IMR-90 (cell line): ENCODE data around the gene COLGALT1. TPM values are rescaled to one million over a fixed set of nuclear protein-coding genes. Genes with fewer than 3 reads are reported as not detected.

Experiments
- ATAC-seq: fragments of 200-7000 bp; cut with Tn5 transposase; 2 replicates; pipeline ENCODE4 v1.9.1; 2020; ENCODE audit warnings: low read depth, mild to moderate bottlenecking, moderate library complexity
- BruUV-seq: library from RNA; stranded (reverse); fragments of 400-500 nt; replicated peaks from 2 replicates; lab custom pipeline; 2021; lab: Mats Ljungman, UMichigan
- CTCF ChIA-PET: fragments of 300-600 bp; formaldehyde crosslinking; extraction: SDS; loops from one replicate; lab custom pipeline; 2021; ENCODE audit warnings: antibody characterized with exemption; lab: Yijun Ruan, JAX
- POLR2A ChIA-PET: fragments of 300-600 bp; sonication (Branson Sonifier 250); formaldehyde crosslinking; loops from one replicate; lab custom pipeline; 2022; ENCODE audit warnings: antibody characterized with exemption; ENCODE audit not compliant: unreplicated experiment; lab: Charles Lee
- DNase-seq: peaks from one replicate; pipeline ENCODE4 v3.0.0; 2013
- H2AFZ ChIP-seq: replicated peaks from 2 replicates; pipeline ENCODE3; 2013; ENCODE audit warnings: low read length, mild to moderate bottlenecking; ENCODE audit not compliant: poor library complexity
- H2AK5ac ChIP-seq: 2 replicates; pipeline ENCODE4 v1.6.1; 2013; ENCODE audit warnings: low read depth, low read length, inconsistent platforms
- H2AK9ac ChIP-seq: replicated peaks from 2 replicates; pipeline ENCODE3; 2013; ENCODE audit warnings: mild to moderate bottlenecking, low read depth, low read length, moderate library complexity; ENCODE audit not compliant: poor library complexity
- H2BK120ac ChIP-seq: 2 replicates; pipeline ENCODE4 v1.6.1; 2013; ENCODE audit warnings: low read depth, low read length, inconsistent platforms
- H2BK15ac ChIP-seq: 3 replicates; pipeline ENCODE4 v1.6.1; 2013; ENCODE audit warnings: low read depth, low read length, inconsistent platforms
- H2BK20ac ChIP-seq: 2 replicates; pipeline ENCODE4 v1.6.1; 2013; ENCODE audit warnings: low read depth, mild to moderate bottlenecking, inconsistent platforms, low read length, moderate library complexity
- H2BK5ac ChIP-seq: 2 replicates; pipeline ENCODE4 v1.6.1; 2013; ENCODE audit warnings: mild to moderate bottlenecking, low read depth, low read length, inconsistent platforms; ENCODE audit not compliant: poor library complexity, severe bottlenecking
- H3K14ac ChIP-seq: replicated peaks from 2 replicates; pipeline ENCODE4 v1.6.1; 2013; ENCODE audit warnings: low read depth, low read length, inconsistent platforms
- H3K18ac ChIP-seq: 2 replicates; pipeline ENCODE4 v1.6.1; 2013; ENCODE audit warnings: low read depth, low read length, control low read depth
- H3K23ac ChIP-seq: 2 replicates; pipeline ENCODE4 v1.6.1; 2013; ENCODE audit warnings: low read depth, low read length, inconsistent platforms
- H3K27ac ChIP-seq: 2 replicates; pipeline ENCODE4 v1.5.1; 2013; ENCODE audit warnings: mild to moderate bottlenecking, control low read depth, low read length; ENCODE audit not compliant: insufficient read depth
- H3K27me3 ChIP-seq: 2 replicates; pipeline ENCODE4 v1.6.1; 2013; ENCODE audit warnings: low read length; ENCODE audit not compliant: control insufficient read depth, insufficient read depth
- H3K36me3 ChIP-seq: 2 replicates; pipeline ENCODE4 v1.6.1; 2013; ENCODE audit warnings: low read length, mixed read lengths; ENCODE audit not compliant: control insufficient read depth, insufficient read depth
- H3K4ac ChIP-seq: 2 replicates; pipeline ENCODE4 v1.6.1; 2013; ENCODE audit warnings: low read depth, low read length, inconsistent platforms
- H3K4me1 ChIP-seq: 2 replicates; pipeline ENCODE4 v1.6.1; 2013; ENCODE audit warnings: low read length, mixed read lengths; ENCODE audit not compliant: control insufficient read depth, insufficient read depth
- H3K4me2 ChIP-seq: 2 replicates; pipeline ENCODE4 v1.6.1; 2013; ENCODE audit warnings: low read depth, mild to moderate bottlenecking, control low read depth, low read length, moderate library complexity
- H3K4me3 ChIP-seq: 2 replicates; pipeline ENCODE4 v1.5.1; 2013; ENCODE audit warnings: low read depth, mild to moderate bottlenecking, control low read depth, low read length, moderate library complexity; ENCODE audit not compliant: insufficient read depth
- H3K56ac ChIP-seq: 2 replicates; pipeline ENCODE4 v1.6.1; 2013; ENCODE audit warnings: low read length, inconsistent platforms; ENCODE audit not compliant: insufficient read depth; ENCODE audit errors: extremely low read depth
- H3K79me1 ChIP-seq, 2 experiments: 2 replicates each; pipeline ENCODE4 v1.6.1; 2013; ENCODE audit warnings: low read length in 2 of 2, inconsistent platforms in 1 of 2, low read depth in 1 of 2
- H3K9ac ChIP-seq: 2 replicates; pipeline ENCODE4 v1.6.1; 2013; ENCODE audit warnings: low read depth, low read length, control low read depth
- H3K9me1 ChIP-seq: 2 replicates; pipeline ENCODE4 v1.6.1; 2013; ENCODE audit warnings: low read length, inconsistent platforms; ENCODE audit not compliant: insufficient read depth
- H3K9me3 ChIP-seq: 2 replicates; pipeline ENCODE4 v1.6.1; 2013; ENCODE audit warnings: low read length; ENCODE audit not compliant: control insufficient read depth, insufficient read depth
- H4K20me1 ChIP-seq: 2 replicates; pipeline ENCODE4 v1.6.1; 2013; ENCODE audit warnings: low read length, inconsistent platforms; ENCODE audit not compliant: insufficient read depth
- H4K5ac ChIP-seq: 2 replicates; pipeline ENCODE4 v1.6.1; 2013; ENCODE audit warnings: mild to moderate bottlenecking, low read depth, low read length, control low read depth
- H4K8ac ChIP-seq, 2 experiments: 2 replicates each; pipeline ENCODE4 v1.6.1; 2013; ENCODE audit warnings: low read depth in 2 of 2, low read length in 2 of 2, control low read depth in 1 of 2, inconsistent platforms in 1 of 2
- H4K91ac ChIP-seq: 2 replicates; pipeline ENCODE4 v1.6.1; 2013; ENCODE audit warnings: low read depth, low read length, inconsistent platforms; ENCODE audit not compliant: insufficient read depth
- BHLHE40 ChIP-seq: fragments of 150-350 bp; IDR thresholded peaks from 2 replicates; pipeline ENCODE4 v1.6.1; 2016; ENCODE audit warnings: mild to moderate bottlenecking, low read depth, low read length
- CEBPB ChIP-seq: IDR thresholded peaks from 2 replicates; pipeline ENCODE4 v1.6.1; 2012; ENCODE audit warnings: low read depth, low read length, improper control_type of control experiment
- ELK1 ChIP-seq: fragments of 150-350 bp; IDR thresholded peaks from 2 replicates; pipeline ENCODE4 v1.6.1; 2016; ENCODE audit warnings: low read depth, mild to moderate bottlenecking, low read length, moderate library complexity, borderline replicate concordance
- FOS ChIP-seq: fragments of 150-350 bp; IDR thresholded peaks from 2 replicates; pipeline ENCODE4 v1.6.1; 2016; ENCODE audit warnings: low read depth, low read length
- MAFK ChIP-seq: IDR thresholded peaks from 2 replicates; pipeline ENCODE4 v1.6.1; 2012; ENCODE audit warnings: low read depth, low read length, improper control_type of control experiment
- MXI1 ChIP-seq: IDR thresholded peaks from 2 replicates; pipeline ENCODE4 v1.6.1; 2012; ENCODE audit warnings: low read depth, mild to moderate bottlenecking, low read length, moderate library complexity, borderline replicate concordance
- NFE2L2 ChIP-seq: fragments of 150-350 bp; IDR thresholded peaks from 2 replicates; pipeline ENCODE4 v1.6.1; 2016; ENCODE audit warnings: low read depth, mild to moderate bottlenecking, low read length
- RCOR1 ChIP-seq: IDR thresholded peaks from 2 replicates; pipeline ENCODE4 v1.6.1; 2012; ENCODE audit warnings: mild to moderate bottlenecking, low read length, improper control_type of control experiment; ENCODE audit not compliant: insufficient replicate concordance
- USF2 ChIP-seq: fragments of 150-350 bp; IDR thresholded peaks from 2 replicates; pipeline ENCODE4 v1.6.1; 2017; ENCODE audit warnings: mild to moderate bottlenecking, antibody characterized with exemption, low read length, low read depth
- WGBS, 2 experiments: methylation state at CpG; one replicate each; pipeline versions ENCODE4 v1.1.5 to v1.1.7; 2013; ENCODE audit warnings: missing lambda C conversion rate in 2 of 2; ENCODE audit not compliant: insufficient read length in 1 of 2; ENCODE audit errors: extremely low coverage in 2 of 2; 5-methylcytosine and 5-hydroxymethylcytosine counted together
- dilution Hi-C: fragments of 300-500 bp; cut with HindIII; formaldehyde crosslinking; loops from one replicate; pipeline ENCODE4 v1.14.3; 2018; ENCODE audit warnings: low sequenced_read_pairs; ENCODE audit not compliant: unreplicated experiment
- in situ Hi-C: fragments of 300-500 bp; cut with MboI; formaldehyde crosslinking; loops from 3 replicates; pipeline ENCODE4 v1.14.3; 2019; ENCODE audit warnings: low sequenced_read_pairs, inconsistent platforms, mixed read lengths
- intact Hi-C: fragments of 100-400 bp; cut with micrococcal nuclease; formaldehyde crosslinking; loops from 2 replicates; pipeline ENCODE4 v1.10.0; 2022
- polyA plus RNA-seq, 3 experiments: library from polyadenylated mRNA; depleted of rRNA; stranded (reverse); fragments of >200 nt; gene quantifications; 2 replicates each; pipeline ENCODE4 v1.2.3, GENCODE V29; 2012; ENCODE audit warnings: low replicate concordance in 1 of 3
- total RNA-seq: library from RNA; depleted of rRNA; stranded (reverse); fragments of >200 nt; gene quantifications from 2 replicates; pipeline ENCODE4 v1.2.3, GENCODE V29; 2012
- TF ChIP-seq, protein P1 (sequence below): conservative IDR thresholded peaks from 2 replicates; pipeline ENCODE4 v1.5.1; 2012; ENCODE audit warnings: mild to moderate bottlenecking, low read depth, low read length, improper control_type of control experiment

The COLGALT1 gene
- total and polyA plus RNA-seq, 2 of the 4 experiments (the other 2 are of a cell fraction): 77.1 to 117 TPM

DNA sequence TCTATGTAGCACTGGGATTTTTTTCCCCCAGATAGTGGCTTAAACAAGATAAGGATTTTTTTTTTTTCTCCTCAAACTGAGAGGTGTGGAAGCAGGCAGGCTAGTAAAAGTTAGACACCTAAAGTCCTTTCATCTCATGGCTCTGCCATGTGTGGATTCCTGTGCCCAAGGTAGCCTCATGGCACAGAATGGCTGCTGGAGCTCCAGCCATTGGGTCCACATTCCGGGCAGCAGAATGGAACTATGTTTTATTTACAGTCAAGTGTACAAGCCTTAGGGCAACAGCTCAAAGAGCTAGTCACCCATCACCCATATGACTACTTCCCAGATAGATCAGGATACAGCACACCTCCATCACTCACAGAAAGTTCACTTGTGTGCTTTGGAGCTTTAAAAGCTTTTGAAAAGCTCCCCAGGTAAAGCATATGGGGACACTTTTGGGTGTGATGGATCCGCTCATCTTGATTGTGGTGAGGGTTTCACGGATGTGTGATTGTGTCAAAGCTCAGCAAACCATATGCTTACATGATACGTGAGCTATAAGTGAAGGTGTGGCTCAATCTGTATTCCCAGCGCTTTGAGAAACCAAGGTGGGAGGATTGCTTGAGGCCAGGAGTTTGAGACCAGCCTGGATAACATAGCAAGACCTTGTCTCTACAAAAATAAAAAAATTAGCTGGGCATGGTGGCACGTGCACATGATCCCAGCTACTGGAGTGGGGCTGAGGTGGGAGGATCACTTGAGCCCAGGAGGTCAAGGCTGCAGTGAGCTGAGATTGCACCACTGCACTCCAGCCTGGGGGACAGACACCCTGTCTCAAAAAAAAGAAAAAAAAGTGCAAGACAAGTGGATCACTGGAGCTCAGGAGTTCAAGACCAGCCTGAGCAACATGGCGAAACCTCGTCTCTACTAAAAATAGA lies 25.9 kb upstream of the COLGALT1 start:
- Histone ChIP-seq H3K27ac (no peak overlapping the region), H2BK120ac (no peak overlapping the region), H2BK20ac (no peak overlapping the region), H3K23ac (no peak overlapping the region), H3K18ac (no peak overlapping the region), H2AK9ac (no peak overlapping the region), H2AFZ (no peak overlapping the region), H3K36me3 (no peaks in the 10 kb centered on the region), H4K5ac (no peak overlapping the region), H3K56ac (no peak overlapping the region), H3K9ac (no peak overlapping the region), H2BK5ac (no peak overlapping the region), H3K9me3 (peaks cover 14% of the 10 kb centered on the region), H3K4me1 (peaks cover 2% of the 10 kb centered on the region; the same call in 1 of the 2 replicates), H3K9me1 (peaks cover 3% of the 10 kb centered on the region; the same call in 1 of the 2 replicates), H3K14ac (no peak overlapping the region), H4K91ac (no peak overlapping the region), H3K4me3 (no peak overlapping the region), H3K4me2 (no peak overlapping the region), H3K27me3 (peaks cover 6% of the 10 kb centered on the region; the same call in 1 of the 2 replicates), H2AK5ac (no peak overlapping the region), H4K8ac (no peak overlapping the region), H2BK15ac (no peak overlapping the region), H4K20me1 (no peaks in the 10 kb centered on the region), H3K4ac (no peak overlapping the region), H3K79me1 (no peaks in the 10 kb centered on the region)
- ATAC-seq: no peak
- intact Hi-C loops (no loop called here), in situ Hi-C loops (no loop called here), dilution Hi-C loops (no loop called here)
- WGBS, 2 experiments: 87% methylated on average over 3 of the region's 8 CpGs; no CpG with 5 or more reads in 1 of the 2 experiments
- ChIA-PET POLR2A (no interaction called here), CTCF (interaction anchor here (0.6 to 0.8 kb wide), 2 partner anchors 9 to 17 kb away, joined by 4 read pairs; no protein-coding TSS in a partner anchor)
- TF ChIP-seq MAFK: no peak
- TF ChIP-seq USF2: no peak
- TF ChIP-seq MXI1: no peak
- no peak for TF ChIP-seq ELK1
- TF ChIP-seq, protein P1, sequence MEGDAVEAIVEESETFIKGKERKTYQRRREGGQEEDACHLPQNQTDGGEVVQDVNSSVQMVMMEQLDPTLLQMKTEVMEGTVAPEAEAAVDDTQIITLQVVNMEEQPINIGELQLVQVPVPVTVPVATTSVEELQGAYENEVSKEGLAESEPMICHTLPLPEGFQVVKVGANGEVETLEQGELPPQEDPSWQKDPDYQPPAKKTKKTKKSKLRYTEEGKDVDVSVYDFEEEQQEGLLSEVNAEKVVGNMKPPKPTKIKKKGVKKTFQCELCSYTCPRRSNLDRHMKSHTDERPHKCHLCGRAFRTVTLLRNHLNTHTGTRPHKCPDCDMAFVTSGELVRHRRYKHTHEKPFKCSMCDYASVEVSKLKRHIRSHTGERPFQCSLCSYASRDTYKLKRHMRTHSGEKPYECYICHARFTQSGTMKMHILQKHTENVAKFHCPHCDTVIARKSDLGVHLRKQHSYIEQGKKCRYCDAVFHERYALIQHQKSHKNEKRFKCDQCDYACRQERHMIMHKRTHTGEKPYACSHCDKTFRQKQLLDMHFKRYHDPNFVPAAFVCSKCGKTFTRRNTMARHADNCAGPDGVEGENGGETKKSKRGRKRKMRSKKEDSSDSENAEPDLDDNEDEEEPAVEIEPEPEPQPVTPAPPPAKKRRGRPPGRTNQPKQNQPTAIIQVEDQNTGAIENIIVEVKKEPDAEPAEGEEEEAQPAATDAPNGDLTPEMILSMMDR: no peak
- TF ChIP-seq NFE2L2: no peak
- TF ChIP-seq RCOR1: no peak
- TF ChIP-seq BHLHE40: no peak
- TF ChIP-seq CEBPB: no peak
- no peak for TF ChIP-seq FOS
- no peak for DNase-seq
- no TSS peak for BruUV-seq
